ENCODE measurements around the gene TSPAN17.

The TSPAN17 gene

DNA sequence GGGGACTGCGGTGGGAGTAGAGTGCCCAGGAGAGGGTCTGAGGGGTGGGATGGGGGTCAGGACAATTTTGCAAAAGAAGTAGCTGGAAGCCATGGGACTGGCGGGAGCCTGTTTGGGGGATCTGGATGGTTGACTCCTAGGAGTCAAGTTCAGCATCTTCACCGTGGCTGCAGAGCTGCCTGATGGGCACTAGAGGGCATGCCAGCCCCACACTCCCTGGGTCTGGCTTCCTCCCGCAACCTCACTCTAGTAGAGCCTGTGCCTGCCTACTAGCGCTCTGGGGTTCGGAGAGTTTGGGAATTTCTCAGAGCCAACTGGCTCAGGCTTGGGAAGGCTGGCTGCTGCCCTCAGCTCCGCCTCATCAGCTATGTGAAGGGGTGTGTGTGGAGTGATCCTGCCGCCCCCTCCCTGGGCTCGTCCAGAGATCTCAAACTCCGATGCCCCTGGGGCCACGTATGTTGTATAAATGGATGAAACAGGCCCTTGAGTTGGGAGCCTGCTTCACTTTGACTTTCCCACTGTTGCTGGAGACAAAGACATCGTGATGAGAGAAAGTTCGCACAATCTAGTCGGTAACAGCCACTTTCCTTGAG lies 10.8 kb downstream of the TSPAN17 start:
- POLR2A ChIA-PET, result no interaction called here
- CTCF ChIA-PET, result interaction anchor here (0.7 to 7.8 kb wide), 26 partner anchors 10 to 796 kb away, joined by 3 to 158 read pairs (median 3); partner anchors contain the start of genes CDHR2, EIF4E1B, FGFR4 and SNCB
- TF ChIP-seq, protein P1, sequence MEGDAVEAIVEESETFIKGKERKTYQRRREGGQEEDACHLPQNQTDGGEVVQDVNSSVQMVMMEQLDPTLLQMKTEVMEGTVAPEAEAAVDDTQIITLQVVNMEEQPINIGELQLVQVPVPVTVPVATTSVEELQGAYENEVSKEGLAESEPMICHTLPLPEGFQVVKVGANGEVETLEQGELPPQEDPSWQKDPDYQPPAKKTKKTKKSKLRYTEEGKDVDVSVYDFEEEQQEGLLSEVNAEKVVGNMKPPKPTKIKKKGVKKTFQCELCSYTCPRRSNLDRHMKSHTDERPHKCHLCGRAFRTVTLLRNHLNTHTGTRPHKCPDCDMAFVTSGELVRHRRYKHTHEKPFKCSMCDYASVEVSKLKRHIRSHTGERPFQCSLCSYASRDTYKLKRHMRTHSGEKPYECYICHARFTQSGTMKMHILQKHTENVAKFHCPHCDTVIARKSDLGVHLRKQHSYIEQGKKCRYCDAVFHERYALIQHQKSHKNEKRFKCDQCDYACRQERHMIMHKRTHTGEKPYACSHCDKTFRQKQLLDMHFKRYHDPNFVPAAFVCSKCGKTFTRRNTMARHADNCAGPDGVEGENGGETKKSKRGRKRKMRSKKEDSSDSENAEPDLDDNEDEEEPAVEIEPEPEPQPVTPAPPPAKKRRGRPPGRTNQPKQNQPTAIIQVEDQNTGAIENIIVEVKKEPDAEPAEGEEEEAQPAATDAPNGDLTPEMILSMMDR (IDR thresholded peaks at IDR 0.05; ENCODE audit: control extremely low read depth, extremely low read depth, low read depth, missing control alignments), result peak; percentile 91
- DNase-seq (ENCODE audit: extremely low spot score), result peak; percentile 74

DNA sequence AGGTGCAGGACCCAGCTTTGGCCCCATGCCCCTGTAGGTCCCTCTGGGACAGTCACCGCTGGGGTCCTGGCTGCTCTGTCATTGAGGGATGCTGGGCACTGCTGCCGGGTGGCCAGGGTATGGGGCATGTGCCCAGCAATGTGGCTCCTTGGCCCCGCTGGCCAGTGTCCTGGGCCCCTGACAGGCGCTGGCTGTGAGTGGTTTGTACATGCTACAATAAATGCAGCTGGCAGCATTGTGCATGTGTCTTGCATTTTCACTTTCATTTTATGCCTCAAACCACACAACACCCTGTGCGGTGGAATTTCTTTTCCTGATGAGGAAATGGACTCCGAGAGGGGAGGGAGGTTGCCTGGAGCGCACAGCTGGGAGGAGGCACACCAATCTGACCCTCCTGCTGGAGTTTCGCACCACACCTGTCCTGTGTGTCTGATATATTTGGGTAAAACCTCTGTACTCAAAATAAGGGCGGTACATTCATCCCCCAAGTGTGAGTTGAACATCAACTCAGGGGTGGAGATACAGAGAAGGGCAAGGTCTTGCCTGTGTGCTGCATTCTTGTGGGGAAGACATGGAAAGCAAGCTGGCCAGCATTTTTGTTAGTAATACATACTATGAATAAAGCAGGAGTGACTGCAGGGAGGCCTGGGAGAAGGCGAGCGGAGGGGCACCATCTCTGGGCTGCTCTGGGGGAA lies 11.7 kb downstream of the TSPAN17 start:
- TF ChIP-seq, protein P1 (IDR thresholded peaks at IDR 0.05; ENCODE audit: control extremely low read depth, extremely low read depth, low read depth, missing control alignments), result no peak
- ChIA-PET POLR2A (interaction anchor here (0.5 kb wide), 1 partner anchor 195 kb away, joined by 4 read pairs; no protein-coding TSS in a partner anchor), CTCF (interaction anchor here (0.7 to 7.8 kb wide), 17 partner anchors 11 to 453 kb away, joined by 3 to 158 read pairs (median 4); partner anchors contain the start of genes EIF4E1B, FGFR4, SNCB and TSPAN17)
- DNase-seq (ENCODE audit: extremely low spot score), result no peak

DNA sequence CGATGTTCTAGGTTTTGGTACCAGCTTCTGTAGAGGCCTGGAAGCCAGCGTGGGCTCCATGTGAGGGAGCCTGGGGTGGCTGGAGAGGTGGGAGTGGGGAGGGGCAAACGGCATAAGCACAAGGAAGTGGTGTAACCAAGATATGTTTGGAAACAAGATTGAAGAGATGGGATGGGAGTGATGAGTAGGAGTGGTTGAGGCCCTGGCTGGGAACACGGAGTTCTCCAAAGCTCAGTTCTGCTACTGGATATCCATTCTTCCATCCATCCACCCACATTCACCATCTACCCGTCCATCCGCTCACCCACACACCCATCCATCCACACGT lies 12.2 kb downstream of the TSPAN17 start:
- DNase-seq (ENCODE audit: extremely low spot score), result no peak
- POLR2A ChIA-PET, result interaction anchor here (0.5 kb wide), 1 partner anchor 195 kb away, joined by 4 read pairs; no protein-coding TSS in a partner anchor
- TF ChIP-seq, protein P1 (IDR thresholded peaks at IDR 0.05; ENCODE audit: control extremely low read depth, extremely low read depth, low read depth, missing control alignments), result no peak
- CTCF ChIA-PET, result interaction anchor here (0.7 to 7.8 kb wide), 18 partner anchors 12 to 744 kb away, joined by 3 to 158 read pairs (median 9); partner anchors contain the start of genes EIF4E1B, FGFR4, HK3 and SNCB

DNA sequence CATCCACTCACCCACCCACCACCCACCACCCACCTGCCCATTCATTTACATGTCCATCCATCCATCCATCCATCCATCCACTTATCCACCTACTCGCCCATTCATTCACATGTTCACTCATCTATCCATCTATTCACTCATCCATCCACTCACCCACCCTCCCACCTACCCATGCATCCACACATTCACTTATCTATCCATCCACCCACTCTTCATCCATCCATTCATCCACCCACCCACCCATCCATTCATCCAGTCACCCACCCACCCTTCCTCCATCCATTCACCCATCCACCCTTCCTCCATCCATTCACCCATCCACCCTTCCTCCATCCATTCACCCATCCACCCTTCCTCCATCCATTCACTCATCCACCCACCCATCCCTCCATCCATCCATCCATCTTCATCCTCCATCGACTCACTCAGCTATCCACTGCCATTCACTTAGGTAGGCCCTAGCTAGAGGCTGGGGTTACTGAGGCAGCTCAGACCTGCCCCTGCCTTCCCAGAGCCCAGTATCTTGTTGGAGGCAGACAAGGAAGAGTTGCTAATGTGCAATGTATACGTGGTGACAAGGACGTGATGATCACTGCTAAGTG lies 12.7 kb downstream of the TSPAN17 start:
- DNase-seq (ENCODE audit: extremely low spot score), result no peak
- TF ChIP-seq, protein P1 (IDR thresholded peaks at IDR 0.05; ENCODE audit: control extremely low read depth, extremely low read depth, low read depth, missing control alignments), result no peak
- POLR2A ChIA-PET, result interaction anchor here (0.6 kb wide), 1 partner anchor 121 kb away, joined by 5 read pairs; no protein-coding TSS in a partner anchor
- CTCF ChIA-PET, result interaction anchor here (0.6 to 7.8 kb wide), 80 partner anchors 12 to 1179 kb away, joined by 3 to 158 read pairs (median 4); partner anchors contain the start of genes CLTB, EIF4E1B, FAF2 and FGFR4

DNA sequence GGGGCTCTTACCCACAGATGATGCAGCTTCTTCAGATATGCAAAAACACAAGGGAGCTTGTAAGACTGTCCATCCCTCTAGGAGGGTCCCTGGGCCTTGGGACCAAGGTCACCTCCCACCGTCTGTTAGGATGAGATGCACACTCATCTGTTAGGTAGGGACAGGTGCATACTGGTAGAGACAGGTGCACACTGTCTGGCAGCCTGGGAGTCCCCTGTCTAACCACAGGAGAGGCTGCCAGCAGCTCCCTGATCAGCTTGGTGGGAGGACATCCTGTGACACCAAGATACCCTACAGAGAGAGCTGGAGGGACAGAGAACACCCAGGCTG lies 13.2 kb downstream of the TSPAN17 start:
- TF ChIP-seq, protein P1 (IDR thresholded peaks at IDR 0.05; ENCODE audit: control extremely low read depth, extremely low read depth, low read depth, missing control alignments), result no peak
- ChIA-PET CTCF (interaction anchor here (0.6 to 7.8 kb wide), 83 partner anchors 13 to 1180 kb away, joined by 3 to 158 read pairs (median 4); partner anchors contain the start of genes CLTB, EIF4E1B, FAF2 and FGFR4), POLR2A (interaction anchor here (0.6 kb wide), 1 partner anchor 120 kb away, joined by 5 read pairs; no protein-coding TSS in a partner anchor)
- no peak for DNase-seq (ENCODE audit: extremely low spot score)
